Measurements from ENCODE around the gene WWOX.

The WWOX gene

DNA sequence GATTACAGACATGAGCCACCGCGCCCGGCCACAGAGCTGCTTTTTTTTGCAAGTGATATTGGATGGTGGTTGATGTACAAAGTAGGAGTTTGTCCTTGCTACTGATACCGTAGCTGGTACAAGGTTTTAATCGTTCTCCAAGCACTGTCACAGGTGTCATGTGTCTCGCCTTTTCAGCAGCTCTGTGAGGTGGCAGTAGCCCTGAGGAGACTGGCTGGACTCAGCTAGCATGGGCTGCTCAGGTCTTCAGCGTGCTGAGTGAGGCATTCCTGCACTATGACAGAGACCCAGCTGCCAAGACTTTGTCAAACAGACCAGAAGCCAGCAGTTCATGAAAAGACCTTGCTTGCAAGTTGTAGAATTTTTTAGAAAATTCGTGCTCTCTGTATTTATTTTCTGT lies 7.2 kb downstream of the WWOX start:
- DNase-seq = no peak

GRCh38 chr16:78108451-78108850 lies 9.0 kb downstream of the WWOX start:
- DNase-seq = no peak

DNA sequence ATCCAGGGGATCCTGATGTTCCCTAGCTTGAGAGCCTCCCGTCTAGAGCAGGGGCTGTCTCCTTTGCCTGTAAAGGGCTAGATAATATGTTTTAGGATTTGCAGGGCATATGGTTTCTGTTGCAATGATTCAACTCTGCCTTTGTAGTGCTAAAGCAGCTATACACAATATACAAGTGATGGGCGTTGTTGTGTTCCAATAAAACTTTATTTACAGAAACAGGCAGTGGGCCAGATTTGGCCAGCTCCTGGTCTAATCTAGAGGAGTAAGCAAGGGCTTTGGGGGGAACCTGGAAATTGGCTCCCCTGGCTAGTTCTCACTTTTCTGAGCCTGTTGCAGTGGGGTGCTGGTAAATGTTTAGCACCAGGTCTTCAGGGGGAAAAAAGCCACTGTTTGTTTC lies 13.8 kb downstream of the WWOX start:
- DNase-seq = no peak

- DNase-seq = no peak
Measured at GRCh38 chr16:78115659-78116058, 16.2 kb downstream of the WWOX start.

- no peak for DNase-seq
Measured at GRCh38 chr16:78116946-78117345, 17.5 kb downstream of the WWOX start.

DNA sequence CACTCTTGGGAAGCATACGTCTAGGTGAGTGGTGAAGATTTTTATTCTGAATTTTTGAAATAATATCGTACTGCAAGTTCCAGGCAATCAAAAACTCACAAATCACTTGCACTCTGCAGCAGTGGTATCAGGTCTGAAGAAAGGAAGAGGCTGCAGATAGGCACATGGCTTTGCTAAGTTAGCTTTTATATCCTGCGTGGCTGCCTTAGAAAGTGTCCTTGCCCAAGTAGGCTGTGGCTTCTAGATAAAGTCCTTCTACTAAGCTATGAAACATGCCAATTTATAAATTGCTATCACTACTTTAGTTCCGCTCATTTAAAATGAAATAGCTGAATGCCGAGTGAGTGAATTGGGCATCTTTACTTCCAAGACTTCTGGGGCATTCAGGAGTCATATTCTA lies 17.9 kb downstream of the WWOX start:
- DNase-seq = no peak

- no peak for DNase-seq
Measured at GRCh38 chr16:78118469-78119025, 19.1 kb downstream of the WWOX start.

GRCh38 chr16:78122774-78123315 lies 23.4 kb downstream of the WWOX start:
- peak; percentile 15 for DNase-seq

DNA sequence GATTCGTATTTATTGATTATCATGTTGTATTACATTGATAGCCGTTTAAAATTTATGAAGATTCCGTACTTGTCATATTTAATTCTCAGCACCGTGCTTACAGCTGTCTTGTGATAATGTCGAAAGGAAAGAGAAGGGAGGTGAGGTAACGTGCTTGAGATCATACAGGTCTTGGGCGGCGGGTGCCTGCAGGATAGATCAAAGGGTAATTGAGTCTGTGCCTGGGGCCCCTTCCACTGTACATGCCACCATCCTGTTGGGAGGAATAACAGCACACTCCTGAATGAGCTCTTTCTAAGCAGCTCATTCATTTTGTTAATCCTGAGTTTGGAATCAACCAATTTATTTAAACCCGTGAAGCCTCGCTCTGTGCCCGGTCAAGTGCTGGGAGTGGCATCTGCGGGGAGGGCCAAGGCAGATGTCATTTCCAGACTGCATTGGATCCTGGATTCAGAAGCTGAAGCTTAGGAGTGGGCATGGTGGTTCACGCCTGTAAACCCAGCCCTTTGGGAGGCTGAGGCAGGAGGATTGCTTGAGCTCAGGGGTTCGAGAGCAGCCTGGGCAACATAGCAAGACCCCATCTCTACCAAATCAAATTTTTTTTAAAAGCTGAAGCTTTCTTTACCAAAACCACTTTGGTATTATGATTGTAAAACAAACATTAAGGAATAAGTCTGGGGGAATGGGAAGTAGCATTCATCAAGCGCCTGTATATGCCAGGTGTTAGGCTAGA lies 25.8 kb downstream of the WWOX start:
- DNase-seq = no peak

DNA sequence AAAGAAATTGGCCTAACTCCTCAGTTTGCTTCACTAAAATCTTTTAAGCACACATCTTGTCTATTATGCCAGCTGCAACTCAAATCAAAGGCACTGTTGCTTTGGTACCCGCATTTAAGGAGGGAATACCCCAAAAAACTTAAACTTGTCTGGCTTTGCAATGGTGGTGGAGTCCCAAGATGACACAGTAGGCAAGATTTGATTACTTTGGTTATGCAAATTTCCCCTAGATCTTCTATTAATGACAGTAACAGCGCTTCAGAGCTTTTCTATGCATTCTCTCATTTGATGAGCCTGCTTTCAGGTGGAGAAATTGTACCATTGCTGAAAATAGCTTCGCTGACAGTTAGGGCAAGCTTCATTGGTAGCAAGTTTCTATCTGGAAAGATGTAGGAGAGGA lies 27.2 kb downstream of the WWOX start:
- DNase-seq = no peak

DNA sequence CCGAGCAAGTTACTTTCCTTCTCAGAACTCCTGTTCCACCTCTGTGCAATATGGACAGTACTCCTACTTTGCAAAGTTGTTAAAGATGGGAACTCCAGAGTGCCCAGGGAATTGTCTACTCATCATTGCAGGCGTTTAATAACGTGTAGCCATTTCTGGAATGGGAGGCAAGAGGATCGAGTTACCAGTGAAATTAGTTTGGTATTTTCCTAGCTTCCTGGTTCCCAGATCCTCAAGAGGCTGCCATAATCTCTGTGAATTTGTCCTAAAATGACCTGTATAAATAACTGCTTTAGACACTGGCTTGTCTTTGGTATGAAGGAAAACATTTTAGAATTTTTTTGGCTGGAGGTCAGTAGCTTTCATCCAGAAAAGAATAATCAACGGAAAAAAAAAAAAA lies 27.7 kb downstream of the WWOX start:
- no peak for DNase-seq

GRCh38 chr16:78128913-78129312 lies 29.5 kb downstream of the WWOX start:
- no peak for DNase-seq

GRCh38 chr16:78129349-78129748 lies 29.9 kb downstream of the WWOX start:
- DNase-seq = no peak

DNA sequence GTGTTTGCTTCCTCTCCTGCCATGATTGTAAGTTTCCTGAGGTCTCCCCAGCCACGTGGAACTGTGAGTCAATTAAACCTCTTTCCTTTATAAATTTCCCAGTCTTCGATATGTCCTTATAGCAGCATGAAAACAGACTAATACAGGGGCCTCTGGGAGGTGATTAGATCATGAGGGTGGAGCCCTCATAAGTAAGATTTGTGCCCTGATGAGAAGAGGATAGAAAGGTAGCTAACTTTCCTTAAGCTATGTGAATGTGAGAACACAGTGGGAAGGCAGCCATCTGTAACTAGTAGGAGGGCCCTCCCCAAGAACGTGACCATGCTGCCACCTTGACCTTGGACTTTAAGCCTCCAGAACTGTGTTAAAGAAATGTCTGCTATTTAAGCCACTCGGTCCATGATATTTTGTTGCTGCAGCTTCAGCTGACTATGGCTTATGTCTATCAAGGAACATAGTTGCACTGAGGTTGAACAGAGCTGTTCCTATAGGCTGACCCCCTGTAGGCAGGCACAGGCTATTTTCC lies 30.7 kb downstream of the WWOX start:
- DNase-seq = no peak

- DNase-seq = no peak
Measured at GRCh38 chr16:78130950-78131349, 31.5 kb downstream of the WWOX start.

DNA sequence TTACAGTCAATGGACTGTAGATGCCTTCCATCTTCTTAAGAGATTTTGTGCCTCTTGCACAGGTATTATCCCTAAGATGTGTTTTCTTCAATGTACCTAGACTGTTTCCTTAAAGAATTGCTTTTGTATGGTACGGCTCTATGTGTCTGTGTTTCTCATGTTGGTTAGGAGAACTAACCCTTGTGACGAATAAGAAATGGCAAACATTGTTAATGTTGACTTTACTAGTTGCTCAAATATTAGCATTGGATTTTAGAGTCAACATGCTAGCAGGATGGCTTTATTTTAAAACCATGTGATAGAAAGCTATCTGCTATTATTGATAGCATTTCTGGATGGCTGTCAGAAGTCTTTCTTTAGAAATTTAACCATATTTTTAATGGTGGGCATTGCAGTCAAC lies 34.5 kb downstream of the WWOX start:
- DNase-seq = no peak

DNA sequence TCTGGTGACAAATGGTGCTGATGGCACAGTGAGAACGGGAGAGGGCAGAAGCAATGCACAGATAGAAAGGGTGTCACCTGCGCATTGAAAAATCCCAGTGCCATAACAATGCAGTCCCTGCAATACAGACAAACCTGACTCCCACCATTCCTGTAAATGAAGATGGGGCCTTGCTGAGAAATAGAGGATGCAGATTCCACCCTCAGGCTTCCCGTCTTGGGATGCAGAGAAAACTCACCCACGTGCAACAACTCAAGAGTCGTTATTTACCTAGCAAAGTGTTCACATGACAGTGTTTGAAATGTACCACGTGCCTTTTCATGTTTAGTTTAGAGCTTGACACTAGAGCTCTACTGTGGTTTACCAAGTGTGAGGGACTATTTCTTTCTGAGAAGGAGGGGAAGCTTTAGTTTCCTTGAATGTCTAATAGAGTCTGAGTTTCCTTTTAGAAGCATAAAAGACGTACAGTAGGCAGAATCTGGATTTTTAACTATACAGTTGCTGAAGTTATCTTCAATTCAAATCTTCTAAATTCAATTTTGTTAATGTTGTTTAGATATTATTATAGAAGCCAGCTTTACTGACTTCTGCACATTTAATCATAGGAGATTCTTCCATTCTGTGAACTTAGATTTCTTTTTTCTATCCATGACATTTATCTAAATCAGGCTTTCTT lies 35.6 kb downstream of the WWOX start:
- no peak for DNase-seq

GRCh38 chr16:78137179-78137578 lies 37.7 kb downstream of the WWOX start:
- no peak for DNase-seq

GRCh38 chr16:78137782-78138616 lies 38.5 kb downstream of the WWOX start:
- DNase-seq = no peak

DNA sequence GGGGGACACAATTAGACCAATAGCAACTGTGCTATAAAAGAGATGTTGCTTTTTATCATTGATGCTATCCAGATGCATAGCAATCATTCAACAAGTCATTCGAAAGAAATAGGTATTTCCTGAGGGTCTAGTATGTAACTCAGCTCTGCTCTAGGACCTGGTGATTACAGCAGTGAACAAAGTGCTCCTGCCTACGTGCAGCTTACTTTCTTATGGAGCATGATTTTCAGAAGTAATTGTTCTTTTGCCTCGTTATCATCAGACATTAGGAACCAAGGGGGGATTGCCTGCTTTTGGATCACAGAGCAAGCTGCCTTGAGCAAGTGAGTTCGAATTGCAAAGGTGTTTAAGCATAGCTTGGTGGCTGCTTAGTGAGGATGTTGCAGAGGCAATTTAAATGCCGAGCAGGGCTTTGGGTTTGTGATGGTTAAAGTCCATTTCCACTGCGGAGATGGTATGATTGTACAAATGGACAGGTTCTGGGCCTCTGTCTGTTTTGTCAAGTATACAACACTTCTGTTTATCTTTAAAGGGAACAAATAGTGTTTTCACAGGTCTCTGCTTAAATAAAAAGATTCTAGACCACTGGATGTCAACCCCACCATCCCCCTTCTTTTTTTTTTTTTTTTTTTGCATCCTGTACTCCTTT lies 41.5 kb downstream of the WWOX start:
- no peak for DNase-seq

DNA sequence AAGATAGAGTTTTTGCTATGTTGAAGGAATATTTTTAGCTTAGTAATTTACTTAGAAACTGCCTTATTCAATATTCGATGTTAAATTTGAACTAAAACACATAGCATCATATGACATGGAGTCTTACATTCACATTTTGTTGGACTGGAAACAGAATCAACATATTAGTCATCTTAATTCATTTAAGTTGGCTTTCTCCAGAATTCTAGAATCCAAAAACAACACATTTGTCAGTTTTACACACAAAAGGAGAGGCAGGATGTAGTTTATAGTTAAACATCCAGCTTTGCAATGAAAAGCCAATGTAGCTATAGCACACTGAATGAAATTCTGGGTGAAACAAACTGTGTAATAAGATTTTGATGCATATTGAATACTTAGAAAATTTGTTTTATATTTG lies 43.3 kb downstream of the WWOX start:
- DNase-seq = no peak

DNA sequence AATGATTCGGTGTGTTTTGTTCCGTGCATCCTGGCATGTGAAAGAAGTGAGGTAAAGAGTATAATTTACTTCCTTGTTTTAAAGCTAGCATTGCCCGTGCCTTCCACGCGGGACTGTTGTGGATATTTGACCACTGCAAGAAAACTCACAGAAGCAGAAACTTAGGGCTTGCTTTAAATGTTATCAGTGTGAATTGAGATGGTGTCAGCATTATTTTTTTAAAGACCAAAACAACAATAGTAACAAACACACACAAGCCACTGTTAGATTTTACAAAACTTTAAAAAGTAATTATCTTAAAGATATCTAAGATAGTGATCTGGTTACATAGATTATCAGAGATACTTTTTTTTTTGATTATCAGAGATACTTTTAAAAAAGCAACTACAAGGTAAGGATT lies 47.4 kb downstream of the WWOX start:
- no peak for DNase-seq
